IPS-15b (cell line): Measurements from ENCODE around the gene MYH10.

Experiments
- H3K27me3 ChIP-seq: one replicate; pipeline ENCODE4 v1.6.1; 2013; ENCODE audit warnings: low read length; ENCODE audit not compliant: control insufficient read depth, insufficient read depth
- H3K36me3 ChIP-seq: one replicate; pipeline ENCODE4 v1.6.1; 2013; ENCODE audit warnings: low read length; ENCODE audit not compliant: control insufficient read depth, insufficient read depth
- H3K4me1 ChIP-seq: one replicate; pipeline ENCODE4 v1.6.1; 2013; ENCODE audit warnings: mild to moderate bottlenecking, low read length; ENCODE audit not compliant: control insufficient read depth, insufficient read depth
- H3K4me3 ChIP-seq: one replicate; pipeline ENCODE4 v1.5.1; 2013; ENCODE audit warnings: low read depth, low read length
- H3K9ac ChIP-seq: one replicate; pipeline ENCODE4 v1.6.1; 2013; ENCODE audit warnings: low read depth, mild to moderate bottlenecking, low read length
- H3K9me3 ChIP-seq: one replicate; pipeline ENCODE4 v1.6.1; 2013; ENCODE audit warnings: mild to moderate bottlenecking, low read length; ENCODE audit not compliant: control insufficient read depth, insufficient read depth

The MYH10 gene

GRCh38 chr17:8599351-8600011 is 31.0 kb downstream of the MYH10 start:
- no peak overlapping the region for H3K9ac ChIP-seq
- H3K27me3 ChIP-seq, result no peaks in the 10 kb centered on the region
- no peak overlapping the region for H3K4me3 ChIP-seq
- no peaks in the 10 kb centered on the region for H3K36me3 ChIP-seq
- H3K4me1 ChIP-seq, result no peaks in the 10 kb centered on the region
- no peaks in the 10 kb centered on the region for H3K9me3 ChIP-seq

- H3K4me1 ChIP-seq, result no peaks in the 10 kb centered on the region
- H3K36me3 ChIP-seq, result no peaks in the 10 kb centered on the region
These were observed 31.6 kb downstream of the MYH10 start for GRCh38 chr17:8598913-8599312.

GRCh38 chr17:8593830-8594229 is 36.7 kb downstream of the MYH10 start:
- Histone ChIP-seq H3K4me3 (no peak overlapping the region), H3K9ac (no peak overlapping the region), H3K9me3 (no peaks in the 10 kb centered on the region), H3K4me1 (no peaks in the 10 kb centered on the region), H3K36me3 (no peaks in the 10 kb centered on the region), H3K27me3 (no peaks in the 10 kb centered on the region)

More at GRCh38 chr17:8598913-8599312, 31.6 kb downstream of the MYH10 start:
- no peak overlapping the region for H3K4me3 ChIP-seq
- H3K9ac ChIP-seq, result no peak overlapping the region
- no peaks in the 10 kb centered on the region for H3K9me3 ChIP-seq
- no peaks in the 10 kb centered on the region for H3K27me3 ChIP-seq

- H3K36me3 ChIP-seq, result no peaks in the 10 kb centered on the region
- H3K4me1 ChIP-seq, result no peaks in the 10 kb centered on the region
- no peak overlapping the region for H3K9ac ChIP-seq
- H3K4me3 ChIP-seq, result no peak overlapping the region
- no peaks in the 10 kb centered on the region for H3K9me3 ChIP-seq
- H3K27me3 ChIP-seq, result no peaks in the 10 kb centered on the region
These were observed 37.2 kb downstream of the MYH10 start for GRCh38 chr17:8593276-8593675.

- Histone ChIP-seq H3K9me3 (no peaks in the 10 kb centered on the region), H3K27me3 (no peaks in the 10 kb centered on the region), H3K4me3 (no peak overlapping the region), H3K4me1 (no peaks in the 10 kb centered on the region), H3K9ac (no peak overlapping the region), H3K36me3 (no peaks in the 10 kb centered on the region)
These were observed 41.5 kb downstream of the MYH10 start for GRCh38 chr17:8588877-8589554.

GRCh38 chr17:8586766-8587165 is 43.8 kb downstream of the MYH10 start:
- Histone ChIP-seq H3K36me3 (no peaks in the 10 kb centered on the region), H3K4me3 (no peak overlapping the region), H3K27me3 (no peaks in the 10 kb centered on the region), H3K9ac (no peak overlapping the region), H3K4me1 (no peaks in the 10 kb centered on the region), H3K9me3 (no peaks in the 10 kb centered on the region)

GRCh38 chr17:8585911-8586310 is 44.6 kb downstream of the MYH10 start:
- no peaks in the 10 kb centered on the region for H3K36me3 ChIP-seq
- no peak overlapping the region for H3K4me3 ChIP-seq
- no peaks in the 10 kb centered on the region for H3K9me3 ChIP-seq
- no peaks in the 10 kb centered on the region for H3K27me3 ChIP-seq
- H3K4me1 ChIP-seq, result no peaks in the 10 kb centered on the region
- H3K9ac ChIP-seq, result no peak overlapping the region

- H3K36me3 ChIP-seq, result no peaks in the 10 kb centered on the region
- no peak overlapping the region for H3K4me3 ChIP-seq
- no peaks in the 10 kb centered on the region for H3K4me1 ChIP-seq
- H3K27me3 ChIP-seq, result no peaks in the 10 kb centered on the region
- H3K9ac ChIP-seq, result no peak overlapping the region
- H3K9me3 ChIP-seq, result no peaks in the 10 kb centered on the region
These were observed 46.6 kb downstream of the MYH10 start for GRCh38 chr17:8583954-8584353.

GRCh38 chr17:8580952-8581658 is 49.4 kb downstream of the MYH10 start:
- Histone ChIP-seq H3K9me3 (no peaks in the 10 kb centered on the region), H3K27me3 (no peaks in the 10 kb centered on the region), H3K36me3 (peaks cover 2% of the 10 kb centered on the region), H3K9ac (no peak overlapping the region), H3K4me1 (no peaks in the 10 kb centered on the region), H3K4me3 (no peak overlapping the region)

- Histone ChIP-seq H3K27me3 (no peaks in the 10 kb centered on the region), H3K9ac (no peak overlapping the region), H3K36me3 (peaks cover 2% of the 10 kb centered on the region), H3K4me3 (no peak overlapping the region), H3K9me3 (no peaks in the 10 kb centered on the region), H3K4me1 (no peaks in the 10 kb centered on the region)
These were observed 52.7 kb downstream of the MYH10 start for GRCh38 chr17:8577868-8578267.

- Histone ChIP-seq H3K4me1 (no peaks in the 10 kb centered on the region), H3K9me3 (no peaks in the 10 kb centered on the region), H3K27me3 (no peaks in the 10 kb centered on the region), H3K36me3 (peaks cover 2% of the 10 kb centered on the region), H3K9ac (no peak overlapping the region), H3K4me3 (no peak overlapping the region)
These were observed 53.8 kb downstream of the MYH10 start for GRCh38 chr17:8576559-8577294.
